Measurements from ENCODE around the gene ZNF263.

The ZNF263 gene

DNA sequence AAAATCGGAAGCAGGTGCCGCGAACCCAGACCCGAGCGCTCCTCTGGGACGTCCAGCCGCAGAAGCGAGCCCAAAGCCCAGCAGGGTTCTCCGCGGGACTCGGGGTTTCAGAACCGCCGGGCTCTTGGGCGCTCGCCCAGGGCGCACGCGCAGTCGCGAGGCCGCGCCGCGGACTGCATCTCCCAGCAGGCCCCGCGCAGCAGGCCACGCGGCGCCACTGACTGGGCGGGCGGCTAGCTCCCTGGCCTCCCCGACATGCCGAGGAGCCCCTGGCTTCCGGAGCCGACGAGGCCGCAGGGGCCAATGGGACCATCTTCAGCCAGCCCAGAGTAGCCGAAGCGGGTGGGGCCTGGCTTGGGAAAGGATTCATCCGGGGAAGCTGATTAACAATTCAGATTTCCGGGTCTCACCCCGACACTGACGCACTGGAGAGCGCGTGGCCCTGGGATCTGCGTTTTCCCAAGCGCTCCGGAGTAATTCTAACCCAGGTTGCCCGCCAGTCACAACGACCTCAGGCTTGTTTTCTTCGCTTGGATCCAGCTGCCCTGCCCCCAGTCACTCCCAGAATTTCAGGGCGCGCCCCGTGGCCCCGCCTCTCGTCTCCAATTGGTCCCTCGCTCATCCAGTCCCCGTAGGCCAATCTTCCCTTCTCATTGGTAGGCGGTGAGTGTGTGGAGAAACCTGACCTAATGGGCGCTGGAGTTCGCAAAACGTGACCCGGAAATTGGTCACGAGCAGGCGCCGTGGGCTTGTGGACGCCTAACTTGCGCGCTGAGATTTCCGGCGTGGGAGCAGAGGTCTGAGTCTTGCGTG, at the start of gene ZNF263:
Gene ZNF263 (plus strand): TSS at position 762 of the 813 bp plus-strand sequence. CDS start 328 bp downstream, outside the sequence.
- DNase-seq: peak; percentile 97

DNA sequence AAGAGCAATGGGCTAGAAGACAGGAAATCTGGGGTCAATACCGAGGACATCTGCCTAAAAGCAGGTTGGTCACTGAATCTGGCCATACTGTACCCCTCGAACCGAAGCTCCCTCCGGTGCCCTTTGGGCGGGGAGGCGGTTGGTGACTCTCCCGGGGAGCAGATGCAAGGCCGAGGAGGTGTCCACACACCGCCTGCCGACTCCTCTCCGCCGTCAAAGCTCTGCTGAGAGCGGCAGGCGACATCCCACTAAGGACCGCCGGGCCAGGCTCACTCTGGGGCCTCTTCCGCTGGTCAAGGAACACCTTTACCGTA, 48.8 kb upstream of the ZNF263 start:
- DNase-seq: no peak

DNA sequence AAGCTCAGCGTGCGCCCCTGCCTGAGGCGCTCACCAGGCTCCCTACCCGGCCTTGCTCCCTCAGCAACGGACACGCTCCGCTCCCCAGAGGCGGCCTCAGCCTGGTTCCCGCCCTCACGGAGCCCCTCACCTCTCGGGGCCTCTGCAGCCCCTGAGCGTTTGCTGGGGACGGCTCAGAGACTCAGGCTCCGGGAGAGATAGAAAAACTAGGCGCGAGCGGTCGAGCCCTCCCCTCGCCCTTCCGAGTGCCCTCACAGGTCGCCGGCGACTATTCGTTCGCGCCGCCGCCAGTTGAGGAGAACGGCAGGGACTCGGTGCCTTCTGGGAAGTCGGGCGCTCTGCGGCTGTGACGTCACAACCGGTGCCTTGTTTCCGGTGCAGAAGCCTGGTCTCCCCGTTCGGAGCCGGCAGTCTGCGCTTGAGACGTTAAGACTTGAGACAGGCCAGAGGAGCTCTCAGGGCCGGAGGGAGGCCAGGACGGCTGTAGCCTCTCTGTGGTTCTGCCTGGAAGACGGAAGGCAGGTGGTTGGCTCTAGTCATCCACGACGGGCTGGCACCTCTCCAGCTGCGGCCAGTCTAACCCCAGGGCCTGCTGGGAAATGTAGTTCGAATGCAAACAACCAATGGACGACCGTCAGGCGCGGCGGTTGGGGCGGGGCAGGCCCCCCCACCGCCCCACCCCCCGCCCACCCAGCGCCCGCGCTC, 48.3 kb upstream of the ZNF263 start, which contains the start of gene ZNF200:
Gene ZNF200 (minus strand): TSS at position 302 of the 705 bp plus-strand sequence. CDS start 1,403 bp downstream, outside the sequence.
- peak; percentile 93 for DNase-seq

DNA sequence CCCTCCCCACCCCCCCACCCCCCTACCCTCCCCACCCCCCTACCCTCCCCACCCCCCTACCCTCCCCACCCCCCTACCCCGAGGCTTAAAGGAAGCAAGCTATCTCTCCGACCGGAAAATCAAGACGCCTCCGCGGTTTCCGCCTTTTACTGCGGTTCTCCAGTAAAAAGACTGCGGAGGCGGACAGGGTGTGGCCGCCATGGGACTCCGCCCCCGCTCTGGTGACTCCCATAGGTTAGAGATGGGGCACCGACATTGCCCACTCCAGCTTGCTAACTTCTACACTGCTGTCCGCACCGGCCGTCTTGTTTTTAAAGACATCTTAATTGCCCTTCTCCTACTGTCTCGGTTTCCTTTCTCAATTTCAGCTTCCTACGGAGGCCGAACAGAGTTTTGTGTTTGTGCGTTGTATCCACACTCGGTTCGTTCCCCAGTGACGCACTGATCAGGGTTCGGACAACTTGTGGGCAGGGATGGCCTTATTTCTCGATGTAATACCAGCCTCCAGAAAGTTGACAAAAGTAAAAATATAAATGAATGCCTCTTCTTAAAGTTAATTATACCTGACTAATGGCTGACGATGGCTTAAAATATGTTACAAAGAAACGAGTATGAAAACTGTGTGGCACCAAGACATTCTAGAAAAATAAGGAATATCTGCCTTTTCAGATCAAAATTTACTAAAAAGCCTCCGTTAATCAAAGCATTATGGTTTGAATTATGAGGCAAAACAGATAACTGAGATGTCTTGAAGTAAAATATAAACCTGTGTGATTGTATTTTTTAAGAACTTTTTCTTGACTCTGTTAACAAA, 47.2 kb upstream of the ZNF263 start:
- peak; percentile 50 for DNase-seq

DNA sequence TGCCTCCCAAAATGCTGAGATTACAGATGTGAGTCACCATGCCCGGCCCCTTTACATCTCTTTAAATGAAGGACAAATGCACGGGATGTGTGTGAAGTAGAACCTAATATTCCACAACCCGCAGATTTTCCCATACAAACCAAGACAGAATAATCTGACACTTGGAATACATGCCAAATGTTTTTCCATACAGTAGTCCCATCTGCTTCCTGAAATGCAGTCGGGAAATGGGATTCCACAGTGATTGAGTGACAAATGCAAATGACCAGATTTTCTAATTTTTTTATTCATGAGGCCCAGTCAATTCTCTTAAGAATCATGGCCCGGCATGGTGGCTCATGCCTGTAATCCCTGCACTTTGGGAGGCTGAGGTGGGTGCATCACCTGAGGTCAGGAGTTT, 41.5 kb upstream of the ZNF263 start:
- DNase-seq: no peak

DNA sequence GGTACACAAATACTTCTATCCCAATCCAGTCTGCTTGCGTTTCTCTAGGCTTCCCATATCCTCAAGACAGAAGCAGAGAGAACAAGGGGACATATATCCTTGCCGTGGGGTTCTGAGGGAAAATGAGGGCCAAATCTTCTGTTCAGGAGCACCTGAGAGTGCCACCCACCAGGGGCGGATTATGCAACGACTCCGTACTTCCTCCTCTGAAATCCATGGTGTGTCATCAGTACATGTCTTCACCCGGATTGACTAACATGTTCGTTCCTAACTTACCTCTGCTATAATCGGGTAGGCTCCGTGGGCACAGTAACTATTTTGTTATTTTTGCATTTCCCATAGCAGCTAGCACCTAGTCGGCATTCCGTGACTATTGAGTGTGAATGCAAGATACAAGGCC, 40.6 kb upstream of the ZNF263 start:
- no peak for DNase-seq

DNA sequence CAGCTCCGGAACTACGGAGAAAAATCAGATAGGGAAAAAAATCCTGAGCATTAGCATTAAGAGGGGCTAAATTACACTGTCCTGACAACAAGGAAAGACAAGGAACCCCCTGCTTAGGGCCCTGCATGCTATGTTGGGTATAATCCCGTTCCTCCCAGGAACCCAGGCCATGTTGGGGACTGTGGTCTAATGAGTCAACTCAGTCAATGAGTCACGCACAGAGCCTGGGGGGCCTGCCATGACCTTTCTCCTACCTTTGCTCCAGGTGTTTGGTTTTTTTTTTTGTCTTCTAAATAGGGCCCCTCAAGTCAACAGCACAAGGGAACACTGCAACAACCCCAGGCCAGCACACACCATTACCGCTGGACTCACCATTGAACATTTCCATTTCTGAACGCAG, 39.4 kb upstream of the ZNF263 start:
- no peak for DNase-seq

DNA sequence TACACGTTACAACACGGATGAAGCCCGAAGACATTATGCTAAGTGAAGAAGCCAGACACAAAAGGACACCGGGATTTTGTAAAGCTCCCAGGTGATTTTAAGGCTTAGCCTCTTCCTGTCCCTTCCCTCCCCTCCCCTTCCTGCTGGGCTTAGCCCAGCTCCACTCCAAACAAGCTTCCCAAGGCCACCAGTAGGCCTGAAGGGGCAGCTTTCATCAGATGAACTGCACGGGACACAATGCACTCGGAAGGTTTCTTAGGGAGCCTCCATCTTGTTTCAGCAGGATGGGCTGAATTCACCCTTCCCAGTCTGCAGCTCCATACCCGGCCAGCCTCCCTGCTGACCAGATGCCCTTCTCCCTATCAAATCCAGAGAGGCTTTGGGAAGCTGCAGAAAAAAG, 37.3 kb upstream of the ZNF263 start:
- DNase-seq: no peak

DNA sequence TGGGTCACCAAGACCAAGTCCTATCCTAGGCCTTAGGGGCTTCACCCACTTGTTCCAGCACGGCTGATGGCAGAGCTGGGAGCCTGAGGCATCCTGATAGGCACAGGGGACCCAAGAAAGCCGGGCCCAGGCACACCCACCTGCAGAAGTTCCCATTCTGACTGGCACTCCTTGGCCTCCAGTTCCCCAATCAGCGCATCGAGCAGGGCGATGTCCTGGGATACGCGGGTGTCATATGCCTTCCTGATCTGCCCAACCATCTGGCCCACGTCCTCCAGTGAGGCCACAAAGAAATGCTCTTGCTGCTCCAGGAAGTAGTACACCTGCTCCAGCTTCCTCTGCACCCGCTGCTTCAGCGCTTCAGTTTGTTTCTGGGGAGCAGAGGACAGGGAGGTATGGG, 36.4 kb upstream of the ZNF263 start:
- no peak for DNase-seq

DNA sequence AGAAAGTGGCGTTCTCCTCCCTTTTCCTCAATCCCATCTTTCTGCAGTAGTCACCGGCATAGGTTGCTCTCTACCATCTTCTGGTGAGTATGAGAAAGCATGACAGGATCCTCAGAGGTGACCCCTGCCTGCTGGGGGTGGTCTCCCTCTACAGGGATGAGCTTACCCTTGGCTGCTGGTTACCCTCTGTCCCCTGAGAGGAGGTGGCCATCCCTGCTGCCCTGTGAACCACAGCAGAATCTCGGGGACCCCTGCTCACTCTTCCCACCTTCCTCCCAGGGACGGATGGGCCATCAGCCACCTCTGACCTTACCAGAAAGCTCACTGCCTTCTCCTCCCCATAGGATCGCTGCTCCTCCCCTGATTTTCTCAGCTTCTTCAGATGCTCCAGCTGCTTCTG, 34.7 kb upstream of the ZNF263 start:
- DNase-seq: no peak

DNA sequence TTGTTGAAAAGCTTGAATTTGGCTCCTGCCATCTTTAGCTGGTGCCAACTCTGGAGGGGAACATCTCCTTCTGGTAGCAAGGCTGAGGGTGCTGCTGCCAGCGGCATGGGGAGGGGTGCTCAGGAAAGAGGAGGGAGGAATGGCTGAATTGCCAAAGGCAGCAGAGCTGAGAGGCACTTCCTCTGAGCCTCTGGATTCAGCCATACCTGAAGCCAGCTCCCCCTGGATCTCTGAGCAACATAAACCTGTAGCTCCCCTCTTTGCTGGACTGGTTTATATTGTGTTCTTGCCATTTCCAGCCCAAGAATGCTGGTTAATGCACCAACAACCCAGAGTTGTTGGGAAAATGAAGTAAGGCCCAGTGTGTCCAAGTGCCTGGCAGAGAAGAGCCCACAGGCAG, 34.3 kb upstream of the ZNF263 start:
- DNase-seq: no peak

DNA sequence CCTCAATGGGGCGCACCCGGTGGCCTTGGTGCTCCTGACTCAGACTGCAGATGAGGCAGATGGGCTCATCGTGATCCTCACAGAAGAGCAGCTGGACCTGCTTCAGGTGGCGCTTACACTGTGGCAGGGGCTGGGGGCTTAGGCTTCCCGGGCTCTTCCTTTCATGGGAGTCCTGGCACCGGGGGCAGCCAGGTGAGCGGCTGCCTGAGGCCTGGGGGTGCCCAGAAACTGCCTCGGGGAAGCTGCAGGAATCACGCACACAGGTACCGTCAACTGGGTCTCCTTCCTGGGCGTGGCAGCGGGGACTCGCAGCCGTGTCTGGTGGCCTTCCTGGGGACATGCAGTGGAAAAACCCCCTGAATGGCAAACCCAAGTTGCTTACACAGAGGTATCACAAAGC, 33.8 kb upstream of the ZNF263 start:
- no peak for DNase-seq

DNA sequence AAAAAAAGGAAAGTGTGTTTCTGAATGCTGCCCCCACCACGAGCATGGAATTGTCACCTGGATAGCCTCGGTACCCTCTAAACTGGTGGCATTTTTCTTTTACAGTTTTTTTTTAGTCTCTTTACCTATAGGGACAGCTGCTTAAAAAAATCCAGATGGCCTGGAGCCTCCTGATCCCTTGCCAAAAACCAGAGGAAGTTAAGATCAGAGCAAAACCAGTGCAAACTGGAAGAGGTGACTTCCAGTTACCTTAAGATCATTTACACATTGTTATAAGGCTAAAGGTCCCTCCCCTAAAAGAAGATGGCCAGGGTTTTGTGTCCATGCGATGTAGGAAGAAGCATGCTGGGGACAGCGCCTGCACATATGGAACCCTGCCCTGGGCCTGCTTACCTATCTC, 30.3 kb upstream of the ZNF263 start:
- no peak for DNase-seq

DNA sequence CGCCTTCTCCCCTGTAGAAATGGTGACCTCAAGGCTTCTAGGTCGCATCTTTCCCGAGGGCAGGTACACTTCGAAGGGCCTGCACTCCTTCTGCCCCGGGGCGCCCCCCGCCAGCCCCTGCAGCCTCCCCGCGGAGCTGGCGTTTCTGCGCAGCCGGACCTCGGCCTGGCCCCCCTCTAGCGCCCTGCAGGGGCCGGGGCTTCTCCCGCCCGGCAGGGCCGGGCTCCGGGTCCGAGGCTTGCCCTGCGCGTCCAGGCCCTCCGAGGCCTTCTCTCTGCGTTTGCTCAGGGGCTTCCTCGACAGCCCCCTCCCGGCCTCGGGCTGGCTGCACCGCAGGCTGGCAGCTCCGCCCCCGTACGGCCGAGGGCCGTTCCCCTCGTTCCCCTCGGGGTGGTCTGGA, 29.0 kb upstream of the ZNF263 start:
- DNase-seq: no peak

DNA sequence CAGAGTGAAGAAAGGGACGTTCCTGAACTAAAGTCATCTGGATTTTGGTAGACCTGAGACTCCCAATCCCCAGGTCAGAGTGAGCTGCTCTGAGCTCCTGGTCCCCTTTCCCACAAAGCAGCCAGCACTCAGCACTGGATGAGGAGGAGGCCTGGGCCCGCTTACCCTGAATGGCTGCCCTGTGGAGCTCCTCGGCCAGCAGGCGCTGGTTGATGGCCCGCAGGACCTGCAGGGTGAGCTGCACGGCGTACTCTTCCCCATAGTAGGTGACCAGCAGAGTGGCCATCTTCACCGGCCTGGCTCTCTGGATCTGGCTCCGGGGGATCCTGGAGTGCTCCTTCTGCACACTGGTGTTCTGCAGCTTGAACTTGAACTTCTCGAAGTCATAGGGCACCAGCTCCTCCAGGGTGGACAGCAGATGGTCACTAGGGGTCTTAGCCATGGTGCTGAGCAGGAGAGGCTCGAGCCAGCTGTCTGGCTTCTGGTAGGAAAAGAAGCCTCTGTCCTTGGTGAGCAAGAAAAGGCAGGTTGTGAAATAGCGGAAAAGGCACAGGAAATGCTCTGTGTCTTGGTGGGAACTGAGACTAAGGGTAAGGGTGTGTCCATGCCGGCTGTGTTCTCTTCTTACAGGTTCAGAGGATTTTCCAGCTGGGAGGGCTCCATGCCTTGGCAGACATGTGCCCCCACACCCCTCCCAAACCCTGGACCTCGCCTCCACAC, 27.0 kb upstream of the ZNF263 start, which contains the start of gene MEFV:
Gene MEFV (minus strand): TSS at position 488 of the 720 bp plus-strand sequence. CDS start 46 bp downstream, at position 442.
- no peak for DNase-seq

DNA sequence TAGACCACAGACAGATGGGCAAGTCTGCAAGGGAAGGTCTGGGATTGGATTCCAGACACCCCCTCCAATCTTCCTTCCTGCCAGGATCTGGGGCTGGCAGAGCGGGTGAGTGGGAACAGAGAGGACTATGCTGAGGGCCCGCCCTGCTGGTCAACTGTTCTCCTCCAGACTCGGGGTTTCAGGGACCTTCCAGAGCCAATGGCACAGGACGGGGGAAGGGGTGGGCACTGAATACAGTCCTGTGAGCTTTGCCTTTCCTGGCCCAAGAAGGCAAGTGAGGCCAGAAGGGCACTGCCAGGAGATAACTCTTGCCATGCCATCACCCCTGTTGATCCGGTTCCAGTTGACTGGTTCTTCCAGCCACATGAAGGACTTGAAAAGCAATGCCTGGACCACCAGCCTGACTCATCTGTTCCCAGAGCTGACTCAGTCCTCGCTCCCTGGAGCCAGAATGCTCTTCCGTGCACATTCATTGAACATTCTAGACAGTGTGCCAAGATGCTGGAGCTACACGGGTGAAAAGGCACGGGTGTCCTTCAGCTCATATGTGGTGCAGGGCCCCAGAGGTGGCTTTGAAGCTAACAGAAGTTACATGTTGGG, 26.3 kb upstream of the ZNF263 start:
- DNase-seq: no peak

DNA sequence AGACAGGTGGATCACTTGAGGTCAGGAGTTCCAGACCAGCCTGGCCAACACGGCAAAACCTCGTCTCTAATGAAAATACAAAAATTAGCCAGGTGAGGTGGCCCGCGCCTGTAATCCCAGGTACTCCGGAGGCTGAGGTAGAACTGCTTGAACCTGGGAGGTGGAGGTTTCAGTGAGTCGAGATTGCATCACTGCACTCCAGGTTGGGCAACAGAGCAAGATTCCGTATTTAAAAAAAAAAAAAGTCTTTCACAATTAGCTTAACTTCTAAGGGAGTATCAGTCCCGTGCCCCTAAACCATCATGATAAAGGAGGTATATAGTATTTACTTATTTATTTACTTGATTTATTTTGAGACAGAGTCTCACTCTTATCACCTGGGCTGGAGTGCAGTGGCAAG, 23.5 kb upstream of the ZNF263 start:
- DNase-seq: no peak

DNA sequence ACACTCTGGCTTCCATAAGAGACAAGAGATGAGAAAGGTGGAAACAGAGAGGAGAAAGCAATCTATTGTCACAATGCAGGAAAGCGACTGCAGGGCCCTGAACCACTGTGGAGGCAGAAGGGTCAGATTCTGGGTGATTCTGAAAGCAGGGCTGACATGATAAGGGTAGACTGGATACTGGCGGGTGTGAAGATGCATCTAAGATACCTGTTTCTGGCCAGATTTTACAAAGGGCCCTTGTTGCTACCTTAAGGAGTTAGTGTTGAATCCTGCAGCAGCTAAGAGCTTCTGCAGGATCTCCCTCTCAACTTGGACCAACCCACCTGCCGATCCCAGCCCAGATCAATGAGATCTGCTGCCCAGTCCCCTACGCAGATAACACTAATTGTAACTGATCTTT, 20.8 kb upstream of the ZNF263 start:
- no peak for DNase-seq

DNA sequence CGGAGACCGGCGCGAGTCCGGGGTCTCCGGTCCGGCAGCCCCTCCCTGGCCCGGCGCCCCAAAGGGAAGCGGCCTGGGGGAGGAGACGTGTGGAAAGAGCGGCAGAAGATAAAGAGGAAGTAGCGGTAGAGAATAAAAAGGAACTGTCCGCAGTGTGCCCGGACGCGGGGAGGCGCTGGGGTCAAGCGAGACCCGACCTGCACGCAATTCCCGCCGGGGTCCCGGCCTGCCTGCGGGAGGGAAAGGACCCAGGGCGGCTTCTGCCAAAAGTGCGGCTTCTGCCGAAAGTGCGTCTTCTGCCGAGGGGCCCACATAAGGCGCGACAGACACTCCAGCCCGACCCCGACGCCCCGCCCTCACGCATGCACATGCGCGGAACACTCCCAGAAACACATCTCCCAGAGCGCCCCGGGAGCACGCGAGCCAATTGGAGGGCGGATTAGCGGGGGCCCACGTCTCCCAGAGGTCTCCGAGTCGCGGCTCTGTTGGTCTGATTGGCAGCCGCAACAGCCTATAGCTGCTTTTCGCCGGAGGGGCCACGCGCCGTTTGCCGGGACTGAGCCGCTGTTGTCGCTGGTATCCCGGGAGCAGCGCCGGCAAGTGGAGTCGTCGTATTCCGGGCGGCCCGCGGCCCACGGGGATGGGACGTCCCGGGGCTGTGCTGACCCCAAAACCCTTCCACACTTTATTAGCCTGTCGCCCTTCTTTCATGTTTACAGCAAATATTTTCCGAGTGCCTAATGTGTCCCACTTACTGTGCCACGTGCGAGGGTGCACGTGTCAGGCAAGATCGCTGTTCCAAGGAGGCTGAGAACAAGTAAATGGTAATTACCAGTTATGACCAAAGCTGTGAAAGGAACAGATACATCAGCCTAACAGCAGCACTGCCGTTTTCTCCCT, 18.9 kb upstream of the ZNF263 start:
- DNase-seq: peak; percentile 98

DNA sequence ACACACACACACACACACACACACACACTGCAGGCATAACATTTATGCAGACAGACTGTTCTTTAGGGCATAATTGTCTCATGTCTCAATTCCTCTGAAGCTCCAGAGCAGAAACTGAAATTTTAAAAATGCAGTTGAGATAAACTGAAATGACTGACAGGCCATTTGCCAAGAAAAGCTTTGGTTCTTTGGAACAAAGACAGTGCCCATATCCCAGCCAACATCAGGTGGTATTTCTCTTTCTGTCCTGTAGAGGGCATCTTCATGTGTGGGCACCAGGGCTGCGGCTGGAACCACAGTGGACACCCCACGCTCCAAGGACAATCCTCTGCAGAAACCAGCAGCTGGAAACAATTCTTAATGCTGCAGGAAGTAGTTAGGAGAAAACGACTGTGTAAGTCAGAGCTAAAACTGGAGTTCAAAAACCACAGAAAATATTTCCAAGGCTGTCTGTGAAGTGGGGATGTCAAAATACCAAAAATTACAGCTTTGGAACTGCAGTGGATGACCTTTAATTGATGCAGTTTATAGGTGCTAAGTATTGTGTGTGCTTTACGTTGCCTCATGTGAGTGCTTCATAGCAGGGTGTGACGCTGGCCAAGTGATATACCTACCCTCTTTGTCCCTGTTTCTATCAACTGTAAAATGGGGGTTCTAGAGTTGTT, 16.3 kb upstream of the ZNF263 start:
- DNase-seq: peak; percentile 44

DNA sequence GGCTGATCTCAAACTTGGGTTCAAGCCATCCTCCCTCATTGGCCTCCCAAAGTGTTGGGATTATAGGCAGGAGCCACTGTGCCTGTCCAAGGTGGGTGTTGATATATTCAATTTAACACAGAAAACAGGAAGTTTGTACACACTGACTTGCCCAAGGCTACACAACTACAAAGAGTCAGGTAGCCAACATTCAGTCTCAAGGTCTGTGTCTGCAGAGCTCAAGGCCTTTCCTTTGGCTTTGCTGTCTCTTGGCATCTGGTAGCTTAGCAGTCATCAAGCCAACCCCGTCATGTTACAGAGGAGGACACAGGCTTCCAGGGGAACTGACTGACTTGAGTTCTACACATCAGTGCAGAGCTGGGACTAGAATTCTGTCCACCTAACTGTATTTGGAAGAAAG, 15.0 kb upstream of the ZNF263 start:
- no peak for DNase-seq
